ENCODE data around the gene ORC3. TPM values are rescaled to one million over a fixed set of nuclear protein-coding genes. Genes with fewer than 3 reads are reported as not detected.

Gene ORC3
- total RNA-seq, 1 donor from 2014 or later, result 20.1 TPM

GRCh38 chr6:87639373-87639772, 49.4 kb downstream of the ORC3 start:
- Mint-ChIP-seq H3K9me3 (ENCODE audit: unreplicated experiment) (no peaks in the 10 kb centered on the region), H3K4me3 (ENCODE audit: unreplicated experiment) (no peak overlapping the region), H3K4me1 (ENCODE audit: low read depth, unreplicated experiment) (peaks cover 2% of the 10 kb centered on the region), H3K36me3 (ENCODE audit: unreplicated experiment) (no peaks in the 10 kb centered on the region), H3K27ac (ENCODE audit: unreplicated experiment) (no peak overlapping the region), H3K27me3 (ENCODE audit: unreplicated experiment) (no peaks in the 10 kb centered on the region)
- DNase-seq, result no peak
- no peak for TF ChIP-seq CTCF (IDR thresholded peaks at IDR 0.05; ENCODE audit: partially characterized antibody, unreplicated experiment)

- no peak overlapping the region for H3K4me3 Mint-ChIP-seq (ENCODE audit: unreplicated experiment)
- TF ChIP-seq CTCF (IDR thresholded peaks at IDR 0.05; ENCODE audit: partially characterized antibody, unreplicated experiment), result no peak
- no peak for DNase-seq
- no peaks in the 10 kb centered on the region for H3K27me3 Mint-ChIP-seq (ENCODE audit: unreplicated experiment)
- H3K4me1 Mint-ChIP-seq (ENCODE audit: low read depth, unreplicated experiment), result peaks cover 2% of the 10 kb centered on the region
- no peaks in the 10 kb centered on the region for H3K36me3 Mint-ChIP-seq (ENCODE audit: unreplicated experiment)
- H3K9me3 Mint-ChIP-seq (ENCODE audit: unreplicated experiment), result no peaks in the 10 kb centered on the region
- H3K27ac Mint-ChIP-seq (ENCODE audit: unreplicated experiment), result no peak overlapping the region
These were observed 51.2 kb downstream of the ORC3 start for GRCh38 chr6:87641065-87641692.

GRCh38 chr6:87645080-87645479, 55.1 kb downstream of the ORC3 start:
- Mint-ChIP-seq H3K4me1 (ENCODE audit: low read depth, unreplicated experiment) (peaks cover 6% of the 10 kb centered on the region), H3K9me3 (ENCODE audit: unreplicated experiment) (no peaks in the 10 kb centered on the region), H3K27ac (ENCODE audit: unreplicated experiment) (no peak overlapping the region)

GRCh38 chr6:87653074-87653962, 63.4 kb downstream of the ORC3 start:
- no peak overlapping the region for H3K4me3 Mint-ChIP-seq (ENCODE audit: unreplicated experiment)
- peaks cover 3% of the 10 kb centered on the region for H3K27me3 Mint-ChIP-seq (ENCODE audit: unreplicated experiment)
- no peak for TF ChIP-seq CTCF (IDR thresholded peaks at IDR 0.05; ENCODE audit: partially characterized antibody, unreplicated experiment)
- H3K36me3 Mint-ChIP-seq (ENCODE audit: unreplicated experiment), result no peaks in the 10 kb centered on the region
- no peak overlapping the region for H3K27ac Mint-ChIP-seq (ENCODE audit: unreplicated experiment)
- no peak for DNase-seq
- H3K9me3 Mint-ChIP-seq (ENCODE audit: unreplicated experiment), result peaks cover 1% of the 10 kb centered on the region
- no peaks in the 10 kb centered on the region for H3K4me1 Mint-ChIP-seq (ENCODE audit: low read depth, unreplicated experiment)

More at GRCh38 chr6:87645080-87645479, 55.1 kb downstream of the ORC3 start:
- no peak overlapping the region for H3K4me3 Mint-ChIP-seq (ENCODE audit: unreplicated experiment)
- H3K27me3 Mint-ChIP-seq (ENCODE audit: unreplicated experiment), result peaks cover 3% of the 10 kb centered on the region
- no peaks in the 10 kb centered on the region for H3K36me3 Mint-ChIP-seq (ENCODE audit: unreplicated experiment)
- no peak for DNase-seq
- TF ChIP-seq CTCF (IDR thresholded peaks at IDR 0.05; ENCODE audit: partially characterized antibody, unreplicated experiment), result no peak

GRCh38 chr6:87654122-87654521, 64.2 kb downstream of the ORC3 start:
- Mint-ChIP-seq H3K4me1 (ENCODE audit: low read depth, unreplicated experiment) (no peaks in the 10 kb centered on the region), H3K27ac (ENCODE audit: unreplicated experiment) (no peak overlapping the region), H3K4me3 (ENCODE audit: unreplicated experiment) (no peak overlapping the region), H3K9me3 (ENCODE audit: unreplicated experiment) (peaks cover 1% of the 10 kb centered on the region), H3K27me3 (ENCODE audit: unreplicated experiment) (peaks cover 2% of the 10 kb centered on the region), H3K36me3 (ENCODE audit: unreplicated experiment) (no peaks in the 10 kb centered on the region)
- TF ChIP-seq CTCF (IDR thresholded peaks at IDR 0.05; ENCODE audit: partially characterized antibody, unreplicated experiment), result no peak
- DNase-seq, result no peak
